Smooth muscle cell of the brain vasculature (primary cell): ENCODE data around the gene MYH6.
"Not testable (repeated sequence)": the region's sequence is repeated elsewhere in the genome, so short reads cannot be mapped to it uniquely, and the experiment has no call there.

Experiments used
- DNase-seq: peaks from one replicate; pipeline ENCODE4 v3.0.0-alpha.2; 2012; ENCODE audit warnings: low read depth, low spot score

Gene MYH6

GRCh38 chr14:23396781-23397407 is 11.2 kb downstream of the MYH6 start:
- DNase-seq = no peak

GRCh38 chr14:23396126-23396525 is 11.9 kb downstream of the MYH6 start:
- no peak for DNase-seq

GRCh38 chr14:23392613-23393012 is 15.5 kb downstream of the MYH6 start:
- DNase-seq = no peak

GRCh38 chr14:23389871-23390270 is 18.2 kb downstream of the MYH6 start:
- not testable (repeated sequence) for DNase-seq

GRCh38 chr14:23389396-23389795 is 18.7 kb downstream of the MYH6 start:
- DNase-seq = no peak

- DNase-seq = no peak
These were observed 19.1 kb downstream of the MYH6 start for GRCh38 chr14:23388996-23389395.

GRCh38 chr14:23387916-23388882 is 19.9 kb downstream of the MYH6 start:
- no peak for DNase-seq

GRCh38 chr14:23386999-23387398 is 21.1 kb downstream of the MYH6 start:
- DNase-seq = no peak

- not testable (repeated sequence) for DNase-seq
These were observed 21.8 kb downstream of the MYH6 start for GRCh38 chr14:23386266-23386657.

GRCh38 chr14:23385642-23386265 is 22.3 kb downstream of the MYH6 start:
- DNase-seq = no peak

- no peak for DNase-seq
These were observed 22.8 kb downstream of the MYH6 start for GRCh38 chr14:23385244-23385641.

GRCh38 chr14:23384364-23385080 is 23.6 kb downstream of the MYH6 start:
- no peak for DNase-seq

- no peak for DNase-seq
These were observed 25.2 kb downstream of the MYH6 start for GRCh38 chr14:23382731-23383440.

- DNase-seq = no peak
These were observed 25.8 kb downstream of the MYH6 start for GRCh38 chr14:23382276-23382675.

GRCh38 chr14:23381871-23382270 is 26.2 kb downstream of the MYH6 start:
- DNase-seq = no peak

GRCh38 chr14:23380976-23381375 is 27.1 kb downstream of the MYH6 start:
- DNase-seq = no peak

GRCh38 chr14:23380197-23380914 is 27.7 kb downstream of the MYH6 start:
- DNase-seq = no peak

- DNase-seq = no peak
These were observed 28.5 kb downstream of the MYH6 start for GRCh38 chr14:23379366-23380196.

- no peak for DNase-seq
These were observed 29.4 kb downstream of the MYH6 start for GRCh38 chr14:23378612-23379220.
